B cell (primary cell): Measurements from ENCODE around the gene PLCB3. TPM values are rescaled to one million over a fixed set of nuclear protein-coding genes. Genes with fewer than 3 reads are reported as not detected.

Source experiments
- ATAC-seq: fragments of 200-7000 bp; cut with Tn5 transposase; one replicate; pipeline ENCODE4 v1.10.0; 2021; ENCODE audit warnings: low read depth, mild to moderate bottlenecking, moderate number of reproducible peaks, moderate library complexity
- CTCF ChIA-PET: fragments of 350-600 bp; sonication (Branson Sonifier 250); formaldehyde crosslinking; loops from one replicate; lab custom pipeline; 2021; ENCODE audit warnings: antibody characterized with exemption, inconsistent platforms; lab: Charles Lee
- POLR2A ChIA-PET: fragments of 350-600 bp; sonication (Branson Sonifier 250); formaldehyde crosslinking; loops from one replicate; lab custom pipeline; 2021; ENCODE audit warnings: antibody characterized with exemption; lab: Charles Lee
- DNase-seq: peaks from one replicate; pipeline ENCODE4 v3.0.0; 2013
- H2AFZ ChIP-seq: 2 replicates; pipeline ENCODE4 v1.6.1; 2012; ENCODE audit warnings: mild to moderate bottlenecking, low read depth, low read length; ENCODE audit not compliant: insufficient read depth, poor library complexity, severe bottlenecking
- H3K27ac ChIP-seq, 2 donors: 1 replicate in 1 of 2; 2 replicates in 1 of 2; pipeline ENCODE4 v1.5.1; 2012 to 2013; ENCODE audit warnings: low read length in 2 of 2, mild to moderate bottlenecking in 2 of 2, moderate library complexity in 1 of 2
- H3K27me3 ChIP-seq, 4 experiments: fragments of 200-600 bp in 1 of 4; sonication (generic) in 1 of 4; replicated peaks in 1 of 4; 1 replicate in 2 of 4; 2 replicates in 2 of 4; pipeline versions ENCODE4 v1.6.1 to v1.7.0; 2013 to 2016; ENCODE audit warnings: low read length in 3 of 4, mild to moderate bottlenecking in 2 of 4, mixed read lengths in 1 of 4, moderate library complexity in 1 of 4; ENCODE audit not compliant: insufficient read depth in 4 of 4, control insufficient read depth in 3 of 4; ENCODE audit errors: control extremely low read depth in 1 of 4
- H3K36me3 ChIP-seq, 2 experiments: replicated peaks in 1 of 2; 1 replicate in 1 of 2; 2 replicates in 1 of 2; pipeline versions ENCODE4 v1.6.1 to v1.7.1; 2013; ENCODE audit warnings: low read length in 1 of 2; ENCODE audit not compliant: insufficient read depth in 2 of 2, control insufficient read depth in 1 of 2; ENCODE audit errors: control extremely low read depth in 1 of 2, extremely low read depth in 1 of 2
- H3K4me1 ChIP-seq, 2 donors: fragments of 200-600 bp in 1 of 2; sonication (generic) in 1 of 2; 1 replicate in 1 of 2; 2 replicates in 1 of 2; pipeline versions ENCODE4 v1.5.1 to v1.6.1; 2013 to 2017; ENCODE audit warnings: low read length in 2 of 2; ENCODE audit not compliant: control insufficient read depth in 2 of 2, insufficient read depth in 2 of 2
- H3K4me2 ChIP-seq: replicated peaks from 2 replicates; pipeline ENCODE3; 2012; ENCODE audit warnings: mild to moderate bottlenecking, low read depth, low read length; ENCODE audit not compliant: poor library complexity, severe bottlenecking
- H3K4me3 ChIP-seq, 5 experiments: fragments of 200-600 bp in 1 of 5; sonication (generic) in 1 of 5; 1 replicate in 3 of 5; 2 replicates in 2 of 5; pipeline versions ENCODE4 v1.5.1 to v1.7.0; 2011 to 2016; ENCODE audit warnings: low read length in 4 of 5, mild to moderate bottlenecking in 4 of 5, low read depth in 2 of 5, control low read depth in 1 of 5, moderate library complexity in 1 of 5; ENCODE audit not compliant: insufficient read depth in 1 of 5; ENCODE audit errors: control extremely low read depth in 1 of 5, extremely low read depth in 1 of 5
- H3K79me2 ChIP-seq: fragments of 200-600 bp; sonication (generic); one replicate; pipeline ENCODE4 v1.6.0; 2016; ENCODE audit warnings: low read length; ENCODE audit not compliant: control insufficient read depth, insufficient read depth
- H3K9ac ChIP-seq: fragments of 200-600 bp; sonication (generic); 2 replicates; pipeline ENCODE4 v1.6.1; 2017; ENCODE audit warnings: mild to moderate bottlenecking, low read length, moderate library complexity
- H3K9me3 ChIP-seq, 3 donors: one replicate each; pipeline versions ENCODE4 v1.6.1 to v1.7.1; 2013; ENCODE audit warnings: low read length in 2 of 3; ENCODE audit not compliant: control insufficient read depth in 2 of 3, insufficient read depth in 1 of 3; ENCODE audit errors: control extremely low read depth in 1 of 3
- H4K20me1 ChIP-seq: 2 replicates; pipeline ENCODE4 v1.6.0; 2012; ENCODE audit warnings: mild to moderate bottlenecking, low read length; ENCODE audit not compliant: insufficient read depth, control insufficient read depth, poor library complexity, severe bottlenecking
- H3K27ac Mint-ChIP-seq: one replicate; pipeline ENCODE4 v1.8.0; 2021; ENCODE audit warnings: mixed read lengths
- H3K27me3 Mint-ChIP-seq: one replicate; pipeline ENCODE4 v1.8.0; 2021; ENCODE audit warnings: mixed read lengths
- H3K4me1 Mint-ChIP-seq: one replicate; pipeline ENCODE4 v1.8.0; 2021; ENCODE audit warnings: mixed read lengths
- H3K4me3 Mint-ChIP-seq: one replicate; pipeline ENCODE4 v1.8.0; 2021; ENCODE audit warnings: mixed read lengths
- H3K9me3 Mint-ChIP-seq: one replicate; pipeline ENCODE4 v1.8.0; 2022; ENCODE audit warnings: mixed read lengths; ENCODE audit not compliant: insufficient read depth
- CTCF ChIP-seq: fragments of 200-600 bp; IDR thresholded peaks from one replicate; pipeline ENCODE4 v1.8.0; 2022; ENCODE audit warnings: antibody characterized with exemption, mild to moderate bottlenecking
- EZH2 ChIP-seq: IDR thresholded peaks from 2 replicates; pipeline ENCODE4 v1.6.1; 2012; ENCODE audit warnings: borderline replicate concordance, low read depth, mild to moderate bottlenecking, moderate library complexity, low read length; ENCODE audit not compliant: insufficient read depth, poor library complexity, severe bottlenecking
- WGBS: methylation state at CpG from one replicate; pipeline ENCODE4 v1.1.5; 2013; ENCODE audit warnings: missing lambda C conversion rate; ENCODE audit not compliant: insufficient coverage; 5-methylcytosine and 5-hydroxymethylcytosine counted together
- intact Hi-C: fragments of 100-400 bp; cut with micrococcal nuclease; formaldehyde crosslinking; loops from one replicate; pipeline ENCODE4 v1.10.0; 2022
- polyA plus RNA-seq: library from polyadenylated mRNA; depleted of rRNA; stranded (reverse); fragments of >200 nt; gene quantifications from 2 replicates; pipeline ENCODE4 v1.2.3, GENCODE V29; 2012
- total RNA-seq, 2 donors: library from RNA; stranded (reverse); fragments of 120-200 nt in 1 of 2; gene quantifications; 1 replicate in 1 of 2; 2 replicates in 1 of 2; pipeline versions ENCODE4 v1.2.3 to v1.2.4, GENCODE V29; 2013 to 2022

PLCB3 gene
- total and polyA plus RNA-seq, 2 donors (not counting 1 experiment from before 2014, with no cell fraction given) = 3.0 to 8.1 TPM

- Histone ChIP-seq H4K20me1 (peaks cover 6% of the 10 kb centered on the region), H2AFZ (no peak overlapping the region), H3K27me3 (no peaks in the 10 kb centered on the region), H3K4me1 (peaks cover 34 to 56% of the 10 kb centered on the region in 2 donors), H3K27ac (peak overlapping the region; percentile 82 to 86), H3K4me2 (peak overlapping the region; percentile 98), H3K79me2 (peaks cover 29% of the 10 kb centered on the region), H3K4me3 (peak overlapping the region; percentile 35 to 97 (median 92)), H3K36me3 (peaks cover 0 to 16% of the 10 kb centered on the region in 2 experiments), H3K9me3 (no peaks in the 10 kb centered on the region), H3K9ac (peak overlapping the region; percentile 85)
- TF ChIP-seq CTCF = no peak
- no peak for TF ChIP-seq EZH2
- ChIA-PET POLR2A (interaction anchor here (0.5 to 6.3 kb wide), 7 partner anchors 14 to 90 kb away, joined by 3 to 78 read pairs (median 3); partner anchors contain the start of genes ESRRA, FERMT3, FKBP2 and PPP1R14B), CTCF (interaction anchor here (1.5 to 5.2 kb wide), 4 partner anchors 16 to 128 kb away, joined by 4 to 70 read pairs (median 6); partner anchors contain the start of gene FERMT3)
- no peaks in the 10 kb centered on the region for H3K9me3 Mint-ChIP-seq
- ATAC-seq (no peak), DNase-seq (no peak)
- 88% methylated on average over 1 of the region's 3 CpGs for WGBS
- H3K27me3 Mint-ChIP-seq = no peaks in the 10 kb centered on the region
- H3K4me3 Mint-ChIP-seq = peak overlapping the region; percentile 91
- intact Hi-C loops = no loop called here
- H3K27ac Mint-ChIP-seq = peak overlapping the region; percentile 93
- peaks cover 56% of the 10 kb centered on the region for H3K4me1 Mint-ChIP-seq
Measured at GRCh38 chr11:64227405-64227956, 23.8 kb upstream of the PLCB3 start.

- Histone ChIP-seq H3K9ac (no peak overlapping the region), H3K27me3 (no peaks in the 10 kb centered on the region), H2AFZ (no peak overlapping the region), H3K4me1 (peaks cover 42 to 70% of the 10 kb centered on the region in 2 donors), H3K4me3 (no peak overlapping the region), H3K9me3 (no peaks in the 10 kb centered on the region), H4K20me1 (peaks cover 12% of the 10 kb centered on the region), H3K4me2 (peak overlapping the region; percentile 99), H3K27ac (peak overlapping the region; percentile 84), H3K36me3 (peaks cover 0 to 2% of the 10 kb centered on the region in 2 experiments), H3K79me2 (peaks cover 29% of the 10 kb centered on the region)
- TF ChIP-seq CTCF (no peak), EZH2 (no peak)
- ATAC-seq (no peak), DNase-seq (no peak)
- Mint-ChIP-seq H3K27ac (peak overlapping the region; percentile 97), H3K4me1 (peaks cover 58% of the 10 kb centered on the region), H3K9me3 (no peaks in the 10 kb centered on the region), H3K4me3 (peak overlapping the region; percentile 95), H3K27me3 (no peaks in the 10 kb centered on the region)
- WGBS = 88% methylated on average over 4 of the region's 12 CpGs
- ChIA-PET CTCF (interaction anchor here (1.0 to 1.6 kb wide), 3 partner anchors 16 to 25 kb away, joined by 3 to 6 read pairs (median 5); no protein-coding TSS in a partner anchor), POLR2A (interaction anchor here (0.6 to 6.3 kb wide), 5 partner anchors 12 to 389 kb away, joined by 3 to 78 read pairs (median 7); partner anchors contain the start of genes FERMT3, FKBP2 and PRDX5)
- intact Hi-C loops = no loop called here
Measured at GRCh38 chr11:64229090-64229743, 22.1 kb upstream of the PLCB3 start.
